SKM-1 treated with dmso at 0.1 percent for 144 hours (cell line): ENCODE data around the gene CCNA2.

Experiments
- DNase-seq: peaks from one replicate; lab custom pipeline; 2025; ENCODE audit not compliant: unreplicated experiment; lab: John Stamatoyannopoulos, UW

CCNA2 gene

GRCh38 chr4:121777625-121778024 lies 46.1 kb downstream of the CCNA2 start:
- DNase-seq, result no peak

- DNase-seq, result no peak
Observed at GRCh38 chr4:121776610-121777401, 46.9 kb downstream of the CCNA2 start.

GRCh38 chr4:121773883-121774282 lies 49.8 kb downstream of the CCNA2 start:
- DNase-seq, result no peak

GRCh38 chr4:121771869-121772268 lies 51.8 kb downstream of the CCNA2 start:
- no peak for DNase-seq

- DNase-seq, result no peak
Observed at GRCh38 chr4:121769341-121769740, 54.3 kb downstream of the CCNA2 start.

- no peak for DNase-seq
Observed at GRCh38 chr4:121767166-121767565, 56.5 kb downstream of the CCNA2 start.
